Calu3 (cell line): Measurements from ENCODE around the gene LRRN2. TPM values are rescaled to one million over a fixed set of nuclear protein-coding genes. Genes with fewer than 3 reads are reported as not detected.

ENCODE experiments used
- Bru-seq: library from RNA; stranded (reverse); fragments of 400-500 nt; gene quantifications from one replicate; lab custom pipeline; 2021; lab: Mats Ljungman, UMichigan
- BruChase-seq, 2 experiments: library from RNA; stranded (reverse); fragments of 400-500 nt; gene quantifications; one replicate each; lab custom pipeline; 2021; lab: Mats Ljungman, UMichigan
- BruUV-seq: library from RNA; stranded (reverse); fragments of 400-500 nt; replicated peaks from 2 replicates; lab custom pipeline; 2021; lab: Mats Ljungman, UMichigan
- CTCF ChIA-PET: fragments of 300-600 bp; sonication (Branson Sonifier 250); formaldehyde crosslinking; loops from one replicate; lab custom pipeline; 2022; ENCODE audit warnings: antibody characterized with exemption; lab: Charles Lee
- DNase-seq: peaks from one replicate; pipeline ENCODE4 v3.0.0; 2022
- H3K27ac Mint-ChIP-seq: one replicate; pipeline ENCODE4 v1.8.0; 2022; ENCODE audit warnings: mixed read lengths; ENCODE audit not compliant: unreplicated experiment
- H3K27me3 Mint-ChIP-seq: one replicate; pipeline ENCODE4 v1.8.0; 2022; ENCODE audit warnings: mixed read lengths; ENCODE audit not compliant: unreplicated experiment
- H3K36me3 Mint-ChIP-seq: one replicate; pipeline ENCODE4 v1.8.0; 2022; ENCODE audit warnings: mild to moderate bottlenecking, moderate library complexity, mixed read lengths; ENCODE audit not compliant: insufficient read depth, unreplicated experiment
- H3K4me1 Mint-ChIP-seq: one replicate; pipeline ENCODE4 v1.8.0; 2022; ENCODE audit warnings: mild to moderate bottlenecking, low read depth, mixed read lengths; ENCODE audit not compliant: unreplicated experiment
- H3K4me3 Mint-ChIP-seq: one replicate; pipeline ENCODE4 v1.8.0; 2022; ENCODE audit warnings: mild to moderate bottlenecking, low read depth, moderate library complexity, mixed read lengths; ENCODE audit not compliant: unreplicated experiment
- H3K9me3 Mint-ChIP-seq: one replicate; pipeline ENCODE4 v1.8.0; 2022; ENCODE audit warnings: low read depth, mixed read lengths; ENCODE audit not compliant: unreplicated experiment
- intact Hi-C: fragments of 100-400 bp; cut with micrococcal nuclease; formaldehyde crosslinking; loops from one replicate; pipeline ENCODE4 v1.10.0; 2022; ENCODE audit not compliant: unreplicated experiment
- long read RNA-seq: library from polyadenylated mRNA; stranded (forward); transcript quantifications from one replicate; pipeline ENCODE4 v2.0.0, GENCODE V29; 2022
- total RNA-seq: library from RNA; stranded (reverse); gene quantifications from 2 replicates; pipeline ENCODE4 v1.2.3, GENCODE V29; 2022
- TF ChIP-seq, protein P1 (sequence below): fragments of 200-600 bp; IDR thresholded peaks from one replicate; pipeline ENCODE4 v1.8.0; 2022; ENCODE audit warnings: antibody characterized with exemption; ENCODE audit not compliant: unreplicated experiment

Gene LRRN2
- total RNA-seq (not detected in 2 replicates), Bru-seq, nascent RNA (percentile 4 among the genes with signal in this experiment), BruChase-seq, experiment 1, labeled RNA remaining after a 6-hour chase (percentile 6 among the genes with signal in this experiment), BruChase-seq, experiment 2, labeled RNA remaining after a 2-hour chase (percentile 11 among the genes with signal in this experiment)
- long read RNA-seq, partial matches to known transcripts = 0 of 1 reads
- long read RNA-seq, other reads (novel, unspliced or antisense) = 1 of 1 reads

DNA sequence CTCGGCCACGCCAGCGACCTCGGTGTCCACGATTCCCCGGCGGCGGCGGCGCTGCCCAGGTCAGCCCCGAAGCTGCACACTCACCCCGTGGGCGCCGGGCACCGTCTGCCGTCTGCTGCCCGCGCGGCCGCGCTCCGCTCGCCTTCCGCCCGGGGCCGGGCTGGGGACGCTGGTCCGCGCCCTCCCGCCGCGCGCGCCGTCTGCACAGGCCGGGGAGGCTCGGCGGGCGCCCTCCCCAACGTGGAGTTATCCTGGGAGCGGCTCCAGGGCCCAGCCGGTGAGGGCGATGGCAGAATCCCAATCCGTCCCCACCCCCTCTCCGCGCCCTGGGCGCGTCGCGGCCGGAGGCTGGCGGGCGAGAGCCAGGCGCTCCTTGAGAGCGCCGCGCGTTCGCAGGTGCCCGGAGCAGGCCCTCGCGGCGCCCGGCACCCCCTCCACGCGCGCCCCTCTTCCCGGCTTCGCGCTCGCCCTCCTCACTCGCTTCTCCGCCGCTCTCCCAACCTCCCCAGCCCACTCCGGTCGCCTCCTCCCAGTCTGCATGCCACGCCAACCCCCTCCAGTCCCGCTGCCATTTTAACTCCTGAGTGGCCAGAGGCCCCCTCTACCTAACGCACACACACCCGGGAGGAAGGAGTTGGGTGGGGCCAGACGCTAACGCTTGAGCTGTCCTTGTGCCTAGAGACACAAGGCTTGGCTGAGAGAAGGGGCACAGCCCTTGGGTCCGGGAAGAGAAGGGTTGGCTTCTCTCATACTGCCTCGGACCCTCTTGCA is at the start of gene LRRN2:
Gene LRRN2 (minus strand): TSS at position 503 of the 771 bp plus-strand sequence. CDS start 65,746 bp downstream, outside the sequence.
- CTCF ChIA-PET = interaction anchor here (1.7 kb wide), 1 partner anchor 19 kb away, joined by 3 read pairs; no protein-coding TSS in a partner anchor
- Mint-ChIP-seq H3K9me3 (no peaks in the 10 kb centered on the region), H3K27ac (no peak within 1 kb of the TSS), H3K36me3 (no peaks in the 10 kb centered on the region), H3K4me3 (peak within 1 kb of the TSS; percentile 59), H3K4me1 (no peaks in the 10 kb centered on the region), H3K27me3 (peaks cover 88% of the 10 kb centered on the region)
- BruUV-seq = no TSS peak
- intact Hi-C loops = no loop called here
- TF ChIP-seq, protein P1, sequence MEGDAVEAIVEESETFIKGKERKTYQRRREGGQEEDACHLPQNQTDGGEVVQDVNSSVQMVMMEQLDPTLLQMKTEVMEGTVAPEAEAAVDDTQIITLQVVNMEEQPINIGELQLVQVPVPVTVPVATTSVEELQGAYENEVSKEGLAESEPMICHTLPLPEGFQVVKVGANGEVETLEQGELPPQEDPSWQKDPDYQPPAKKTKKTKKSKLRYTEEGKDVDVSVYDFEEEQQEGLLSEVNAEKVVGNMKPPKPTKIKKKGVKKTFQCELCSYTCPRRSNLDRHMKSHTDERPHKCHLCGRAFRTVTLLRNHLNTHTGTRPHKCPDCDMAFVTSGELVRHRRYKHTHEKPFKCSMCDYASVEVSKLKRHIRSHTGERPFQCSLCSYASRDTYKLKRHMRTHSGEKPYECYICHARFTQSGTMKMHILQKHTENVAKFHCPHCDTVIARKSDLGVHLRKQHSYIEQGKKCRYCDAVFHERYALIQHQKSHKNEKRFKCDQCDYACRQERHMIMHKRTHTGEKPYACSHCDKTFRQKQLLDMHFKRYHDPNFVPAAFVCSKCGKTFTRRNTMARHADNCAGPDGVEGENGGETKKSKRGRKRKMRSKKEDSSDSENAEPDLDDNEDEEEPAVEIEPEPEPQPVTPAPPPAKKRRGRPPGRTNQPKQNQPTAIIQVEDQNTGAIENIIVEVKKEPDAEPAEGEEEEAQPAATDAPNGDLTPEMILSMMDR = no peak
- peak; percentile 29 for DNase-seq

DNA sequence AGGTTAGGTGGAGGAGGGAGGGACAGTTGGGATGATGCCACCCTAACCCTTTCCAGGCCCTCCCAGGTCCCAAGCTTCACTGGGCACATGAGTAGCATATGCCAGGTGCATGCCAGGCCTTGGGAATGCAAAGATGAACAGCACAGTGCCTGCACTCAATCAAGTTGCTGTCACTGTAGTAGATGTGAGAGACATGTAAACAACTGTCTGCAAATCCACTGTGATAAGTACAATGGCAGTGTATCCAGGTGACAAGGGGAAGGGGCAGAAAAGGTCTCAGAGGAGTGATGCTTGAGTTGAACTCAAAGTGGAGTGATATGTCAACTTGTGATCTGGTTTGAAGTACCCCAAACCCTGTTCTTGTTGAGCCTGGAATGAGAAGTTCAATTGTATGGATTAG is 49.5 kb upstream of the LRRN2 start:
- no peak overlapping the region for H3K4me3 Mint-ChIP-seq
- no peaks in the 10 kb centered on the region for H3K36me3 Mint-ChIP-seq
- peaks cover 89% of the 10 kb centered on the region for H3K27me3 Mint-ChIP-seq
- no TSS peak for BruUV-seq
- H3K27ac Mint-ChIP-seq = no peak overlapping the region
- TF ChIP-seq, protein P1 = no peak
- CTCF ChIA-PET = no interaction called here
- DNase-seq = no peak
- no peaks in the 10 kb centered on the region for H3K4me1 Mint-ChIP-seq
- intact Hi-C loops = no loop called here
- H3K9me3 Mint-ChIP-seq = no peaks in the 10 kb centered on the region

DNA sequence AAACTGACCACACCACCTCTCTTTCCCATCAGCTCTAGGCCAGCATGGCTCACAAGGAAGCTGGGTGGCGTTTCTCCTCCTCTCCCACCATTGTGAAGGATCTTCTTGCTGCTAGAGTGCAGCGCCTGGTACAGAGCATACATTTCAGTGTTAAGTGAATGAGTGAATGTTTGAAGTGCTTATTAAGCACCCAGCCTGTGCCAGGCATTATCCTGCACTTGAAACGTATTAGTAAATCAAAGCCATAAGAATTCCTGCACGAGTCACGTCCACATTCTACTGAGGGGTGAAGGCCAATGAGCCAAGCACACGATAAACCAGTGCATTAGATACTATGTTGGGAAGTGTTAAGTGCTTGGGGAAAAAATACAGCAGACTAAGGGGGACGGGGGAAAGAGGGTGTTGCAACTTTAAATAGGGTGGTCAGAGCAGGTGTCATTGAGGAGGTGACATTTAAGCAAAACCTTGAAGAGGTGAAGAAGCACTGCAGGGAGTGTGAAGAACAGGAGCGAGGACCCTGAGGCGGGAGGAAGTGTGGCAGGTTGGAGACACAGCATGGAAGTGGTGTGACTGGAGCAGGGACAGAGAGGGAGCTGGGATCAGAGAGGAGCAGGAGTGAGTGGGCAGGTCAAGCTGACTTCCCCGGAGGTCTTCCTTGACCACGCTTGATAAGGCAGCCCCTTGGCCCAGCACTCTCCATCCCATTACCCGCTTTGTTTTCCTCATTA is 48.5 kb upstream of the LRRN2 start:
- no peak for DNase-seq
- no peaks in the 10 kb centered on the region for H3K9me3 Mint-ChIP-seq
- BruUV-seq = no TSS peak
- H3K27ac Mint-ChIP-seq = no peak overlapping the region
- peaks cover 95% of the 10 kb centered on the region for H3K27me3 Mint-ChIP-seq
- TF ChIP-seq, protein P1 = no peak
- no peaks in the 10 kb centered on the region for H3K36me3 Mint-ChIP-seq
- no peak overlapping the region for H3K4me3 Mint-ChIP-seq
- H3K4me1 Mint-ChIP-seq = peaks cover under 1% of the 10 kb centered on the region
- intact Hi-C loops = no loop called here
- CTCF ChIA-PET = no interaction called here

DNA sequence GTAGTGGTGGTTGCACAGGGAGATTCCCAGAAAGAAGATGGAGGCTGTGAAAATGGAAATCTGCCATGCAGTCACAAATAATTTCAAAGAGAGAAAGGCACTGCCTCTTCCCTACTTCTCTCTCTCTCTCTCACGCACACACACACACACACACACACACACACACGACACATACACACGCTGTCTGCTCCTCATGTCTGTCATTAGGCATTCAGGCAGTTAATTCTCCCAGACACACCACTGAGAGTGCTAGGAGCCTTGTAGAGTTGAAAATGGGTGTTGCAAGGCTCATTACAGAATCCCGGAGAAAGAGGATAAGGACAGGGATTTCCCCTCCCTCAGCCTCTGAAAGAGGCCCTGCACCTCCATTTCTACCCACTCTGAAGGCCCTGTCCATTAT is 47.8 kb upstream of the LRRN2 start:
- H3K4me3 Mint-ChIP-seq = no peak overlapping the region
- no peaks in the 10 kb centered on the region for H3K9me3 Mint-ChIP-seq
- no TSS peak for BruUV-seq
- intact Hi-C loops = no loop called here
- peaks cover 88% of the 10 kb centered on the region for H3K27me3 Mint-ChIP-seq
- no peak overlapping the region for H3K27ac Mint-ChIP-seq
- CTCF ChIA-PET = interaction anchor here (0.7 kb wide), 1 partner anchor 180 kb away, joined by 3 read pairs; no protein-coding TSS in a partner anchor
- peaks cover 8% of the 10 kb centered on the region for H3K4me1 Mint-ChIP-seq
- no peak for DNase-seq
- TF ChIP-seq, protein P1 = no peak
- H3K36me3 Mint-ChIP-seq = peaks cover 4% of the 10 kb centered on the region
